Measurements from ENCODE around the gene PHLDA1. TPM values are rescaled to one million over a fixed set of nuclear protein-coding genes. Genes with fewer than 3 reads are reported as not detected.

The PHLDA1 gene
- total RNA-seq, 2 experiments from 2014 or later: 6.5 TPM

GRCh38 chr12:76042147-76042546, 10.6 kb upstream of the PHLDA1 start:
- TF ChIP-seq, protein P1, sequence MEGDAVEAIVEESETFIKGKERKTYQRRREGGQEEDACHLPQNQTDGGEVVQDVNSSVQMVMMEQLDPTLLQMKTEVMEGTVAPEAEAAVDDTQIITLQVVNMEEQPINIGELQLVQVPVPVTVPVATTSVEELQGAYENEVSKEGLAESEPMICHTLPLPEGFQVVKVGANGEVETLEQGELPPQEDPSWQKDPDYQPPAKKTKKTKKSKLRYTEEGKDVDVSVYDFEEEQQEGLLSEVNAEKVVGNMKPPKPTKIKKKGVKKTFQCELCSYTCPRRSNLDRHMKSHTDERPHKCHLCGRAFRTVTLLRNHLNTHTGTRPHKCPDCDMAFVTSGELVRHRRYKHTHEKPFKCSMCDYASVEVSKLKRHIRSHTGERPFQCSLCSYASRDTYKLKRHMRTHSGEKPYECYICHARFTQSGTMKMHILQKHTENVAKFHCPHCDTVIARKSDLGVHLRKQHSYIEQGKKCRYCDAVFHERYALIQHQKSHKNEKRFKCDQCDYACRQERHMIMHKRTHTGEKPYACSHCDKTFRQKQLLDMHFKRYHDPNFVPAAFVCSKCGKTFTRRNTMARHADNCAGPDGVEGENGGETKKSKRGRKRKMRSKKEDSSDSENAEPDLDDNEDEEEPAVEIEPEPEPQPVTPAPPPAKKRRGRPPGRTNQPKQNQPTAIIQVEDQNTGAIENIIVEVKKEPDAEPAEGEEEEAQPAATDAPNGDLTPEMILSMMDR (IDR thresholded peaks at IDR 0.05): no peak
- no peak overlapping the region for H3K27ac Mint-ChIP-seq

GRCh38 chr12:76041406-76041805, 9.8 kb upstream of the PHLDA1 start:
- TF ChIP-seq, protein P1 (IDR thresholded peaks at IDR 0.05): no peak
- no peak overlapping the region for H3K27ac Mint-ChIP-seq
- ChIA-PET POLR2A (no interaction called here), CTCF (no interaction called here)
- peaks cover 5% of the 10 kb centered on the region for H3K4me1 ChIP-seq (ENCODE audit: insufficient read depth, low read length)
- H3K27me3 Mint-ChIP-seq: no peaks in the 10 kb centered on the region
- no peak overlapping the region for H3K4me3 ChIP-seq (ENCODE audit: low read length)
- no peaks in the 10 kb centered on the region for H3K9me3 ChIP-seq (ENCODE audit: control insufficient read depth in 1 of 2, insufficient read depth in 1 of 2, low read length in 2 of 2)
- H3K27ac ChIP-seq (ENCODE audit: low read depth in 1 of 2, low read length in 2 of 2): no peak overlapping the region
- DNase-seq: no peak
- no peak overlapping the region for H3K4me3 Mint-ChIP-seq
- H3K9me3 Mint-ChIP-seq: no peaks in the 10 kb centered on the region
- ATAC-seq (ENCODE audit: poor library complexity): no peak
- no peaks in the 10 kb centered on the region for H3K27me3 ChIP-seq (ENCODE audit: control insufficient read depth in 1 of 2, insufficient read depth in 2 of 2, low read length in 2 of 2)
- H3K4me1 Mint-ChIP-seq (ENCODE audit: low read depth): peaks cover 5% of the 10 kb centered on the region
- H3K36me3 Mint-ChIP-seq (ENCODE audit: low read depth): peaks cover 7% of the 10 kb centered on the region
- no peaks in the 10 kb centered on the region for H3K36me3 ChIP-seq (ENCODE audit: insufficient read depth, low read length)
- intact Hi-C loops (cut with DNase I, micrococcal nuclease): no loop called here

More at GRCh38 chr12:76042147-76042546, 10.6 kb upstream of the PHLDA1 start:
- Mint-ChIP-seq H3K4me1 (ENCODE audit: low read depth) (peaks cover 3% of the 10 kb centered on the region), H3K9me3 (no peaks in the 10 kb centered on the region), H3K4me3 (no peak overlapping the region), H3K27me3 (no peaks in the 10 kb centered on the region), H3K36me3 (ENCODE audit: low read depth) (peaks cover 15% of the 10 kb centered on the region)
- DNase-seq (no peak), ATAC-seq (ENCODE audit: poor library complexity) (no peak)
- ChIA-PET CTCF (no interaction called here), POLR2A (no interaction called here)
- Histone ChIP-seq H3K4me3 (ENCODE audit: low read length) (no peak overlapping the region), H3K4me1 (ENCODE audit: insufficient read depth, low read length) (peaks cover 4% of the 10 kb centered on the region), H3K36me3 (ENCODE audit: insufficient read depth, low read length) (peaks cover 2% of the 10 kb centered on the region), H3K27me3 (ENCODE audit: control insufficient read depth in 1 of 2, insufficient read depth in 2 of 2, low read length in 2 of 2) (no peaks in the 10 kb centered on the region), H3K27ac (ENCODE audit: low read depth in 1 of 2, low read length in 2 of 2) (no peak overlapping the region), H3K9me3 (ENCODE audit: control insufficient read depth in 1 of 2, insufficient read depth in 1 of 2, low read length in 2 of 2) (no peaks in the 10 kb centered on the region)
- intact Hi-C loops (cut with DNase I, micrococcal nuclease): no loop called here

DNA sequence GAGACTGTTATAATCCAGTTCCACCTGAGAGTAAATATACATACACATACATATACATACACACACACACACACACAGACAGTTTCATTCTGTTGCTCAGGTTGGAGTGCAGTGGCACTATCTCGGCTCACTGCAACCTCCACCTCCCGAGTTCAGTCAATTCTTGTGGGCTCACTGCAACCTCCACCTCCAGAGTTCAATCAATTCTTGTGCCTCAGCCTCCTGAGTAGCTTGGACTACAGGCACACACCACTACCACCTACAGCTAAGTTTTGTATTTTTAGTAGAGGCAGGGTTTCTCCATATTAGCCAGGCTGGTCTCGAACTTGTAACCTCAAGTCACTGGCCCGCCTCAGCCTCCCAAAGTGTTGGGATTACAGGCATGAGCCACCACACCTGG, 8.9 kb upstream of the PHLDA1 start:
- Histone ChIP-seq H3K36me3 (ENCODE audit: insufficient read depth, low read length) (no peaks in the 10 kb centered on the region), H3K9me3 (ENCODE audit: control insufficient read depth in 1 of 2, insufficient read depth in 1 of 2, low read length in 2 of 2) (no peaks in the 10 kb centered on the region), H3K4me1 (ENCODE audit: insufficient read depth, low read length) (peaks cover 5% of the 10 kb centered on the region), H3K27ac (ENCODE audit: low read depth in 1 of 2, low read length in 2 of 2) (no peak overlapping the region), H3K27me3 (ENCODE audit: control insufficient read depth in 1 of 2, insufficient read depth in 2 of 2, low read length in 2 of 2) (no peaks in the 10 kb centered on the region), H3K4me3 (ENCODE audit: low read length) (no peak overlapping the region)
- H3K27me3 Mint-ChIP-seq: no peaks in the 10 kb centered on the region
- no peaks in the 10 kb centered on the region for H3K9me3 Mint-ChIP-seq
- H3K4me3 Mint-ChIP-seq: no peak overlapping the region
- CTCF ChIA-PET: interaction anchor here (0.6 to 1.9 kb wide), 3 partner anchors 10 to 126 kb away, joined by 3 to 5 read pairs (median 3); no protein-coding TSS in a partner anchor
- TF ChIP-seq, protein P1 (IDR thresholded peaks at IDR 0.05): no peak
- ATAC-seq (ENCODE audit: poor library complexity) (no peak), DNase-seq (no peak)
- intact Hi-C loops (cut with DNase I, micrococcal nuclease): no loop called here
- POLR2A ChIA-PET: no interaction called here
- H3K27ac Mint-ChIP-seq: no peak overlapping the region
- H3K4me1 Mint-ChIP-seq (ENCODE audit: low read depth): peaks cover 5% of the 10 kb centered on the region
- peaks cover 4% of the 10 kb centered on the region for H3K36me3 Mint-ChIP-seq (ENCODE audit: low read depth)

All from CD4-positive, alpha-beta T cell (primary cell).